HG02678 (cell line): ENCODE measurements around the gene MCM8.

Experiments
- ATAC-seq: cut with Tn5 transposase; IDR thresholded peaks from one replicate; pipeline ENCODE4 v1.9.1; 2021; ENCODE audit warnings: mild to moderate bottlenecking, moderate library complexity; ENCODE audit not compliant: unreplicated experiment

The MCM8 gene

DNA sequence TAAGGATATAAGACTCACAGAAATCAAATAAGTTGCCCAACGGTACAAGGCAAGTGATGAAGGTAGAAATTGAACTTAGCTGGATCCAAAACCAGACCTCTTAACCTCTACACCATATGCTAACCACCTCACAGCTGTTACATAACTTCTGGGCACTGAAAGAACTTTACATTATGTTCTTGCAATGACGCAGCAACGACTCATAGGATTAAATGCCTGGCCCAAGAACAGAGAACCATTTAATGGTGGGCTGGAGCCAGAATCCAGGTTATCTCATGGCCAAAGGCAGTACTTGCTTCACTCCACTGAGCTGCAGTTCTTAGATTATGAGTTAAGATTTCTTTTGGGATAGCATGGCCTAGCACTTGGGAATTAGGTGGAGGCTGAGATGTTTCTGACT is 4.5 kb upstream of the MCM8 start:
- ATAC-seq = no peak

DNA sequence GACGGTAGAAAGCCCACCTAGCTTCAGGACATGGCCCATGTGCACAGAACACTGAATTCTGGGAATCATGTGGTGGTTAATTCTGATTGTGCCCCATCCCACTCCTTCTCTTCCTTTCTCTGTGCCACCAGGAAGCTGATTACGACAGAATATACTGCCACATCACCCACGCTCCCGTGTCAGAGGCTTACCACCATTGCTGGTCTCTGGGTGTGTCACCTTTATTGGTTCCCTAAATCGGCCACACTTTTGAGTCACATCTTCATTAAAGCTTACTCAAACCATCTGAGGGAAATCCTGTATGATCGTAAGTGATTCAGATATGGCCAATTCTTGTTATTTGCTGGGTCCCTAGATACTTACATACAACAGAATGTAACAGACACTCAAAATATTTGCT is 3.2 kb upstream of the MCM8 start:
- ATAC-seq = no peak

DNA sequence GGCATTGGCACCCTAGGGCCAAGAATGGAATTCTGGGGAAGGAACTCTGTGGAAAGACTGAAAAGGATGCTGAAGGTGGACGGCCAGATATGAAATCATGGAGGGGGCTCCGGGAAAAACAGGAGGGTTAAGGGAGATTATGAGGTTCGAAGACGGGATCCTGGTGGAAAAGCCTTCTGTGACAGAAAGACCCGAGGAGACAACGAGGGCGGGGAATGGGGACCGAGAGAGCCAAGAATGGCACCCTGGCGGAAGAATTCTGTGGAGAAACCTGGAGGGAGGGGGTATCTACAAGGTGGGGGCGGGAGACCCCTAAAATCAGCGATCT is 545 bp upstream of the MCM8 start:
- ATAC-seq = no peak

DNA sequence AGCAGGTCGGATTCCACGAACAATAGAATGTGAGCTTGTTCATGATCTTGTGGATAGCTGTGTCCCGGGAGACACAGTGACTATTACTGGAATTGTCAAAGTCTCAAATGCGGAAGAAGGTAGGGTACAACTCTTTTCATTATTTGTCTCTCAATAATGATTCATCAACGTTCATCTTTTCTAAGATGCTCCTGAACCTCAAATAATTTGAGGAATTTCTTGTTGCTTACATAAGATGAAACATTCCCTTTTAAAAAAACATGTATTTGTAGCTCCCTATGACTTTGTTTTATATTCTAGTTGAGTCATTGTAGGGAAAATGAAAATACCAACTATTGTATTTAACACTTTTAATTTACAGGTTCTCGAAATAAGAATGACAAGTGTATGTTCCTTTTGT is 17.0 kb downstream of the MCM8 start:
- ATAC-seq = no peak

DNA sequence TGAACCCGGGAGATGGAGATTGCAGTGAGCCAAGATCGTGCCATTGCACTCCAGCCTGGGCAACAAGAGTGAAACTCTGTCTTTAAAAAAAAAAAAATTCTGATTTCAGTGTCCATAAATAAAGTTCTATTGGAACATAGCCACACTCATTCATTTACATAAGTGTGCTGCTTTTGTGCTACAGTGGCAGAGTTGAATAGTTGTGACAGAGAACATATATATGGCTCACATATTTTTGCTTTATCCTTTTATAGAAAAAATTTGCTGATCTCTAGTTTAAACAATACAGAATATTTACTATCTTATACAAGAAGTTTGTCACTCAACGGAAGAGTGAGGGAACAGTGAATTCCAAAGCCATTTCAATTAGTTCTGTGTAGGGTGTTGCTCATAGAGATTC is 18.0 kb downstream of the MCM8 start:
- no peak for ATAC-seq

DNA sequence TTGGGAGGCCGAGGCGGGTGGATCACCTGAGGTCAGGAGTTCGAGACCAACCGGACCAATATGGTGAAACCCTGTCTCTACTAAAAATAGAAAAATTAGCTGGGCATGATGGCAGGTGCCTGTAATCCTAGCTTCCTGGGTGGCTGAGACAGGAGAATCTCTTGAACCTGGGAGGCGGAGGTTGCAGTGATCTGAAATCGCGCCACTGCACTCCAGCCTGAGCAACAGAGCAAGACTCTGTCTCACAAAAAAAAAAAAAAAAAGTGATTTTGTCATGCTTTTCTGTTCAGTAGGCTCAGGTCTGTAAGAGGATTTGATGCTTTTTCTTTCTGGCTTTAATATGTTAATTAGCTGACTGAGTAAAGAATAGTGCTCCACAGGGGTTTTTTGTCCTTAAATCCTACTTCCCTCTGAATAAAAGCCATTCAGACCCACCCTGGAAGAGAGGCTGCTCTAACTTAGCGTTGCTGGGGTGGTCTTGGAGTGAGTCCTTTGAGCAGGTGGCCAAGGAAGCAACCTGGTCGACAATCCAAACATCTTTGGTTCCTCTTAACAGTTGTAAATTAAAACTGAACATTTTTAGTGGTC is 19.0 kb downstream of the MCM8 start:
- no peak for ATAC-seq

GRCh38 chr20:5969940-5970339 is 19.5 kb downstream of the MCM8 start:
- no peak for ATAC-seq

- ATAC-seq = no peak
Measured at GRCh38 chr20:5970381-5970780, 19.9 kb downstream of the MCM8 start.

- no peak for ATAC-seq
Measured at GRCh38 chr20:5971203-5971602, 20.8 kb downstream of the MCM8 start.

- ATAC-seq = no peak
Measured at GRCh38 chr20:5973172-5973571, 22.7 kb downstream of the MCM8 start.

DNA sequence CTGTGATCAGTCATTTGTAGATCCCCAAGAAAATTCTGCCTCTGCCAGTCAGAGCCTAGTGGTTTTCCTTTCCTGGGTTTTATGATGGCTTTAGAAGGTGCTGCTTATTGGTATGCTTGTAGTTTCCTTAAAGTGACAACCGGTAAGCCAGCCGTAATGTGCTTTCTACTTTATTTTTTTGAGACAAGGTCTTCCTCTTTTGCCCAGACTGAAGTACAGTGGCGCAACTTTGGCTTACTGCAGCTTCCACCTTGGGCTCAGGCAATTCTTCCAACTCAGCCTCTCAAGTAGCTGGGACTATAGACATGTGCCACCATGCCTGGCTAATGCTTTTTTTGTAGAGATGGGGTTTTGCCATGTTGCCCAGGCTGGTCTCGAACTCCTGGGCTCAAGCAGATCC is 23.5 kb downstream of the MCM8 start:
- no peak for ATAC-seq

DNA sequence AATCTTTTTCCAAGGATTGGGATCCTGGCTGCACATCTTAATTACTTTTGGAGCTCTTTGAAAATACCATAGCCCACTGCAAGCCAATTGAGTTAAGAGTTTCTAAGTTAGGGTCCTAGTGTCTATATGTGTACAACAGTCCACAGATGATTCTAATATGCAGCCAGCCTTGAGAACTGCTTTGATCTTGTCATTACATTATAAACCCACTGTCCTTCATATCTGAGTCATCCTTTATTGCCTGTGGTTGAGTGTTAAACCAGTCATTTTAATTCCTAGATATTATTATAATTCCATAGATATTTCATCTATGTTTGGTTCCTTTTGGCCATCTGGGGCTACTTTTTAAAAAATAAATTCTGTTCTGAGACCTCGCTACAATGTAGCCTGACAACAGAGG is 24.1 kb downstream of the MCM8 start:
- ATAC-seq = no peak

DNA sequence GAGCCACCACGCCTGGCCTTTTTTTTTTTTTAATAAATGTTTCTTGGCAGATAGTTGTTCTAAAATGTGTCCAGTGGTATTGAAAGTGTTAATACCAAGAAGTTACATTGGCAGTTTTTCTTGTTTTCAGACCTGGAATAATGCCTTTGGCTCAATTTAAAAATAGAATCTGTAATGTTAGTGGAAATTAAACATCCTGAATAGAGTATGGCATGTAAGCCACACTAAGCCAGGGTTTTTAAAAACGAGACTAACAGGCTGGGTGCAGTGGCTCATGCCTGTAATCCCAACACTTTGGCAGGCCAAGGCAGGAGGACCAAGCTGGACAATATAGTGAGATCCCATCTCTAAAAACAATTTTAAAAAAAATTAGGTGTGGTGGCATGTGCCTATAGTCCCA is 25.3 kb downstream of the MCM8 start:
- ATAC-seq = no peak

DNA sequence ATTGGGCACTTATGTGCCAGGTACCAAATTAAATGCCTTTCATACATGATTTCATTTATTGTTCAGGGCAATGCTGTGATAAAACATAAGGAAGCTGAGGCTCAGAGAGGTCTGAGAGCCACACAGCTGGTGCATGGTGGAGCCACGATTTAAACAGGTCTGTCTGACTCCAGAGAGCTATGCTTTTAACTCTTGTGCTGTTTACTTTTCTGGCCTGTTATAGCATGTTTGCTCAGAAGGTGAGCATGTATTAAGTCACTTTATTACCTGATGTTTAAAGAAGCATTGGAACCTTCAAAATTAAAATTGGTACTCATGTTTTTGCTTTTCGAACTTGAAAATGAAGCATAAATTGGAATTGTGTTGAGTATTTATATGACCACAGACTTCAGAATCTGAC is 26.8 kb downstream of the MCM8 start:
- no peak for ATAC-seq

DNA sequence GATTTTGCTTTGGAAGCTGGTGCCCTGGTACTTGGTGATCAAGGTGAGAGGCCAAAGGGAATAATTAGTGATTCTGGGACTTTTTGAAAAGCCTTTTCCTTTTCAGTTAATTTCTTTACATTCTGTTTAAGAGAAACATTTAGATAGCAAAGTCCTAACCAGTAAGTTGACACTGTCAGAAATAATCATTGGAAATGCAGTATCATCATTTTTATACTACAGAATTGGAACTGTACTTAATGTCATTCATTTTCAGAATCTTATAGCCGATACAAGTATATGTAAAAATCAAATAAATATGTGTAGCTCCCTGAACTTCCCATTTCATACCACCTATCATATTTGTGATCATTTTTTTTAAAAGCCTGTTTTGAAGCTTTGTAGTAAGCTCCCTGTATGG is 27.5 kb downstream of the MCM8 start:
- no peak for ATAC-seq

DNA sequence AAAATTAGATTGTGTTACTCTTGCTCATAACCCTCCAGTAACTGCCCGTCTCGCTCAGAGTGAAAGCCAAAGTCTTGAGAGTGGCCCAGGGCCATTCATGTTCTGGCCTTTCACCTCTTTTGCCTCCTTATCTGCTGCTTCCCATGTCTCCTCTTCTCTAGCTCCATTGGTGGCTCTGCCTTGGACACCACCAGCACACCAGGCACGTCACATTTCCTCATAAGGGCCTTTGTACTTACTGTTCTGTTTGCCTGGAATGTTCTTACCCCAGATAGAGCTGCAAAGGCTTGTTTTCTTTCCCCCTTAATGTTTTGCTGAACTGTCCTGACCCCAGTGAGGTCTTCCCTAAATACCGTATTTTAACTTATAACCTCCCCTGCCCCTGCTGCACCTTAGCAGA is 29.3 kb downstream of the MCM8 start:
- no peak for ATAC-seq

DNA sequence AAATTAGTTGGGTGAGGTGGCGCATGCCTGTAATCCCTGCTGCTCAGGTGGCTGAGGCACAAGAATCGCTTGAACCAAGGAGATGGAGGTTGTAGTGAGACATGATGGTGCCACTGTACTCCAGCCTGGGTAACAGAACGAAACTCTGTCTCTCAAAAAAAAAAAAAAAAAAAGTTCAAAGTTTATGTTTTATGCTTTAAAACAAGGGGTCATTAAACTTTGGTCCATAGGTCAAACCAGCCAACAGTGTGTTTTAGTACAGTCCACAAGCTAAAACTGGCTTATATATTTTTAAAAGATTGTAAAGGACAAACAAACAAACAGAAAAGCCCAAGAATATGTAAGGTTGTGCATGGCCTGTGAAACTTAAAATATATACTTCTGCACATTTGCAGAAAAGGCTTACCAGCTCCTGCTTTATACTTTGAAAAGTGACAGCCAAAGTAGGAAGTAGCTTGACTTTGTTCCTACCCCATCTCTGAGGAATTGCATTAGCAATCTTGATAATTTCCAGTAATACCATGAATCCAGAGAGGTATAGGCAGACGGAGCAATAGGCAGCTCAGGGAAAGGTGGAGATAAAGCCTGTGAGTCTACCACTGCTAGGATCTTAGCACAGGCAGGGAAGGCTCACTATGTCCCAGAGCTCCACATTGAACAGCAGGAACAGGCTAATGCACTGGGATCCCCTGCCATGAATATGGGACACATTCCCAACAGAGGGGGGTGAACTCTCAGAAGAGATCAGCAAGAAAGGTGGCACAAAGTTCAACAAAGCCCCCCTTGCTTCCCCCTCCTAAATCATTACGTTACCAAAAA is 30.5 kb downstream of the MCM8 start:
- no peak for ATAC-seq

DNA sequence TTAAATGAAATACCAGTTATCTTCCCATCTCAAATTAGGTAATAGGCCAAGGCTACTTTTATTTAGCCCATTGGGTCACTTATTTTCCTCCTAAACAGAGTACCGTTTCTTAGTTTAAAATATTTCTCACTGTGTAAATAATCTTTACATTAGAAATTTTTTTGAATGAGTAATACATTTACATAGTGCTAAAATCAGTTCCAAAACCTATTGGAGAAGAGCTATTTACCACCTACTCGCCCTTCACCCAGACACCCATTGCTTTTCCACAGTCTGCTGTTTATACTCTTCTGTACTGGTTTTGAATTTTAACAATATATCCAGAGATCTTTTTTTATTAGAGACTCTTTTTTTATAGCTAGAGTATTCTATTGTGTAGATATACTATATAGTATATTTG is 36.9 kb downstream of the MCM8 start:
- ATAC-seq = no peak

DNA sequence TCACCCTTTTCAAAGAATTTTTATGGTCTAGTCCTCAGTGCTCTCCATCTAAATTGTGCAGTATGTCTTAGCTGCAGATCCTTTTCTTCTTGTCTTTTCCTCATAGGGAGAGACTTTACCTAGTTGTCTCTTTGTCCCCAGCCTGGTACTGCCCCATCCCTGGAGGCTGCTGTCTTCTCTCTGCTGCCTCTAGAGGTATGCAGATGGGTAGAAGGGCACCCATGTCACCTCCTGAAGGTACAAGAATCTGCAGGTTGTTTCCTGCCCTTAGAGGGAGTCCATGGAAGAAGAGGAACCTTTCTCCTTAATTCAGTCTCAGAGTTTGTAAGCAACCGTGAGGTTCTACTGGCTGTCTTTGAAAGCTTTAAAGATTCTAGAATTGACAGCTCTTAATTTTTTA is 39.1 kb downstream of the MCM8 start:
- ATAC-seq = no peak

DNA sequence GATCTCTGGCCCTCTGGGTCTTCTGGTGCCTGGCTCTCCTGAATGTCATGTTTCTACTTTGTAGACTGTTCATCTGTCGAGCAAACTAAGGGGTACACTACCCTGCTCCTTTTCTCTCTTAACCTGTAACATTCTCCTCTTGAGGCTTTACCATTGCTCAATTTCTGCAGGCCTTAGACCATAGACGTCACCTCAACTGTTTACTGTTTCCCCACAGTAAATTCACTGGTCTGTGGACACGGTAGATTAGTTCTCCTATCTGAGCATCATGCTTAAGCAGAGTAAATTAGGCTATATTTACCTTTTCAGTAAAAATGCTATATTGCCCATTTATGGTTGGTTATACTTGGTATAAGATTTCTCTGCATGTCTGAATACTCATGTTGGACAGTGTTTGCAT is 40.5 kb downstream of the MCM8 start:
- no peak for ATAC-seq

GRCh38 chr20:5991623-5992441 is 41.4 kb downstream of the MCM8 start:
- ATAC-seq = no peak

GRCh38 chr20:5996765-5997164 is 46.3 kb downstream of the MCM8 start:
- ATAC-seq = peak; percentile 98
